EH (cell line): Measurements from ENCODE around the gene TPRA1.

ENCODE experiments used
- DNase-seq: peaks from one replicate; pipeline ENCODE4 v3.0.0-alpha.2; 2015; ENCODE audit warnings: low read depth

Gene TPRA1

DNA sequence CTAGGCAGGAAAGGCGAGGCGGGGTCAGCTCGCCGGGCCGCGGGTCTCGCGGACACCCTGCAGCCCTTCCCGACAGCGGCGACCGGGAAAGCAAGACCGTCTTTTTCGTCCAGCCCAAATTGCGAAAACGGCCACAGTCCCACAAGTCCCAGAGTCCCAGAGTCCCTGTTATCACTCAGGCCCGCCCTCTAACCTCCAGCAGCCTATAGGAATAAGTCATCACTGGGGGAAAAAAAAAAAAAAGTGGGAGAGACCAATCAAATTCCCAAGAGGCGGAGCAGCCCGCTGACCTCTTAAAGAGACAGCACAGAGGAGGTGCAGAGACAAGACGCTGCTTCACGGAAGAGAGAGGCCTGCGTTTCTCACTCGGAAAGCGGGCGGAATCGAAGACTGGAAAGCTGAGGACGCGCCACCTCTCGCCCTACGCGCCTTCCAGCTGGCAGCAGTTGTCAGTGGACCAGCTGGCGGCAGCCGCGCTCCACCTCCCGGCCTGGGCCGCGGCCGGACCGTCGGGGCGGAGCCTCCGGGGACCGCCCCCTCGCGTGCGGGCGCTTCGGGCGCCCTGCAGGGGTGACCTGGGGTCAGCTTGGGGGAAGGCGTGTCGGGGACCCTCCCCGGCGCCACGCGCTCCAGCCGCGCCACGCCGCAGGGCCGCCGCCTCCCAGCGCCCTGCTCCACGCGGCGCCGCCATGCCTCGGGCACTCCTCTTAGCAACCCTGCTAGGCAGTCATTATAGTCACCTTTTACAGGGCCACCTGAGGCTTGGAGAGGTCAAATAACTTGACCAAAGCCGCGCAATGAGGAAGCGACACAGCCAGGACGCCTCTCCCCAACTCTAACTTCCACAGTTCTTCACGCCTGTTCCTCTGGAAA, at the start of gene TPRA1:
Gene TPRA1, minus strand, starts transcription at position 141 of the 873 bp plus-strand sequence. CDS start 10,587 bp downstream, outside the sequence.
- DNase-seq = peak; percentile 98

DNA sequence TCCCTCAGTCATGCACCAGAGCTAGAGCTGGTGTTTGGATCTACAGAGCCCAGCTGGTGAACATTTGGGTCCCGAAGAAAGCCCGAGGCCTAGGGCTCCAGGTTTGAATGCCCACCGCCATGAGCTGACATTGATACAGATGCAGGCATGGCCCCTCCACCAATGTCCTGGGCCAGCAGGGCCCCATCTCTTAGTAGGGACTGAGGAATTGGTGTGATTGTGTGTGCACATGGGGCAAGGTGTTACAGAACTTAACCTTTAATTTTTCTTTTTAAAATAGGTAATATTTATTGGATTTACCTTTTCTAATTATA, 49.5 kb upstream of the TPRA1 start:
- no peak for DNase-seq

- peak; percentile 80 for DNase-seq
Measured at GRCh38 chr3:127639173-127640041, 48.9 kb upstream of the TPRA1 start.

DNA sequence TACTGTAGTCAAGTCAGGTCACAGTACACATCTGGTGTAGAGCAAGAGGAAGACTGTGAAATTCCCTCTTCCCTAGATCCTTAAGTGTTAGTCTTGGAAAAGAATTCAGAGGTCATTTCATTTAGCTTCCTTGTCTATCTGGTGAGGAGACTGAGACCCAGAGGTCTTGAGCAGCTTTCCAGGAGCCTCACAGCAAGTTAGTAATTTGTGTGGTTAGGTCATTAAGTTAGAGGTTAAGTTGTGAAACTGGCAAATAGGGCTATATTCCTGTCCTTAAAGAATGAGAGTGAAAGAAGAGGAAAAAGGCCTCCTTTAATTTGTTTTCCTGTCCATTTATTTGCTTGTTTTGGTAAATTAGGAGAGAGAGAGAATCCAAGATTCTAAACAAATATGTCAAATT, 47.4 kb upstream of the TPRA1 start:
- DNase-seq = no peak

DNA sequence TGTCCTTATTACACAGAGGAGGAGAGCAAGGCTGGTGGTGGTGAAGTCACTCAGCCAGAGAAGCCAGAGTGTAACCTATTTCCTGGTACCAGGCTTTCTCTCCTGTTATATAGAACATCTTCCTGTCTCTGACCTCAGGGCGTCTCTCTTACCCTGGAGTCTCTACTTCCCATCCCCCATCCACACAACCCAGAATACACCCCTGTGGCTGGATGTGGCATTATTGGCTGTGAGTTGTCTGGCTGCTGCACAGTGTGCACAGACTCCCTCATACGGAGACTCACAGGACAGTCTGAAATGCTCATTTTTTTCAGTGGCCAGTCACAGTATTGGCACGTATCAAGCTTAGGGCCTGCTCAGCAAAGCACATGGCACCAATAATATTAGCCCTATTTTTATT, 47.0 kb upstream of the TPRA1 start:
- no peak for DNase-seq

DNA sequence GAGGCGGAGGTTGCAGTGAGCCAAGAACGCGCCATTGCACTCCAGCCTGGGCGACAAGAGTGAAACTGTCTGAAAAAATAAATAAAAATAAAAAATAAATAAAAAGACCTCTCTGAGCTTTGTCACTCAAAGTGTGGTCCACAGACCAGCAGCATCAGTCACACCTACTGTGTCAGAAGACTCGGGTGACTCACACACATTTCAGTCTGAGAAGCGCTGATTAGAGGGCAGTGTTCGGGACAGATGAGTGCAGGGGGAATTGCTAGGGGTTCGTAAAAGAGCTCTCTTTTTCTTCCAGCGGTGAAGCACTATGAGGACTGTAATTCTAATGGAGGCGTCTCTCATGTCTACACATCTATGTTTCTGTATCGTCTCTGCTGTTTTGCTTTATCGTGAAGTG, 44.1 kb upstream of the TPRA1 start:
- DNase-seq = no peak

DNA sequence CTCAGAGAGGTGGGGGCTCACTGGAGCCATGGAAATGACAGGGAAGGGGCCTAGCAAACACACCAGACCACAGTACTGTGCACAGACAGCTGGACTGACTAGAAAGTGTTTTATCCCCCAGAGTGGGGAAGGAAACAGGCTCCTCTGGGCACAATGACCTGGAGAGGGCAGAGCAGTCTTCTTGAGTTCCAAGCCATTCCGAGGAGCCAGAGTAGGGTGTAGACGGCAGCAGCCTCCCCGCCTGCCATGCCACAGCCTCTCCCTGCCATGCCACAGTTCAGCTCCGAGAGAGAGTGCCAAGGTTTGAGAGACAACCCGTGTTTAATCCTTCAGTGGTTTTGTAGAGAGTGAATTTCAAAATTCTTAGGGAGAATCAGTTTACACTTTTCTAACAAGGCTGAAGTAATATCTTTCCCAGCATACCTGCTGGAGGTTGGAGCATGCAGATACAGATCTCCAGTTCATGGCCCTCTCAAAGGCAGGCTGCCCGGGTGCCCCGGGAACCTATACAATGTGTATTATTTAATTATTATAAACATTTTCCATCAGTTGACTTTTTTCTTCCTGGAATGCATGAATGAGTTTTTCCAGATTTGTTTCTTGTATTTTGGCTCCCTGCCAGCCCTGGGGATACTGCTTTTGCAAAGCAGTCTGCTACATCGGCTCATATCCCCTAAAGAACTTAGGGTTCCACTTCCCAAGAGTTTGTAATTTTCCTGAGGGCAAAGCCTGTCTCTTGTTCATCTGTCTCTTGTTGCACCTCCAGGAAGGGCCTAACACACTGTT, 41.7 kb upstream of the TPRA1 start:
- DNase-seq = no peak

DNA sequence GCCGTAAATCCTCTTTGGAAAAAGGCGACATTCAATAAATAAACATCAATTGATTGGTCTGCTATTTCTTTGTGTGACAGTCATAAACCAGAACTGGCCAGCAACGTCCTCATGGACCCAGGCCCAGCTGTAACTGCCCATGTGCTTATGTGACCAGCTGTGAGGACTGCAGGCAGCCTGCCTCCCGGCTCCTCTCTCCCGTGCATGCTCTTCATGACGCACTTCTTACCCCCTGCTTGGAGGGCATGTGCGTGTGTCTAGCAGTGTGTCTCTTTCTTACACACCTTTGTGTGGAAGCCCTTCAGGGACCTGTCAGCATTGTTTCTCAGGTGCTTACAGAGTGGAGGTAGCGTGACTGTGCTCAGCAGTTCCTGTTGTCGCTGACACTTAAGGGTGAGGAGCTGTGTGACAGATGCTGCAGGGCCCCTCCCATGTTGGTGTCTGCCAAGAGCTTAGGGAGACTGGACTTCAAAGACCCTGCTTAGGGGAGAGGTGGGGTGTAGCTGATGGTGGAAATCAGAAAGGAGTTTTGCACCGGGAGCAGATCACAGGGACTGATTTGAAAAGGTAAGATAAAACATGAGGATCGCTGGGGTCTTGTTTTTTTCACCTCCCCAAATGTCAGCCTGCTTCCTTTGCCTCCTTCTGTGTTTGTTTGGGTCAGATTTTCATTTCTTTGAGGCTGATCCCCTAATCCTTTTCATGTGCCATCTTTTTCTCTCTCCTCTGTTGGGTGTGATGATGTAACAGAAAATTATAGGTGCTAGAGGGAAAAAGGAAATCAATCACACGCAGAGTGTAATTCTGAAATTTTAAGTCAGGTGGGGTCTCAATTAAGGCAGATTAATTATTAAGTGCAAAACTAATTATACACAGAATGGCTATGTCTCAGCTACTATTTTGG, 40.5 kb upstream of the TPRA1 start:
- DNase-seq = no peak

DNA sequence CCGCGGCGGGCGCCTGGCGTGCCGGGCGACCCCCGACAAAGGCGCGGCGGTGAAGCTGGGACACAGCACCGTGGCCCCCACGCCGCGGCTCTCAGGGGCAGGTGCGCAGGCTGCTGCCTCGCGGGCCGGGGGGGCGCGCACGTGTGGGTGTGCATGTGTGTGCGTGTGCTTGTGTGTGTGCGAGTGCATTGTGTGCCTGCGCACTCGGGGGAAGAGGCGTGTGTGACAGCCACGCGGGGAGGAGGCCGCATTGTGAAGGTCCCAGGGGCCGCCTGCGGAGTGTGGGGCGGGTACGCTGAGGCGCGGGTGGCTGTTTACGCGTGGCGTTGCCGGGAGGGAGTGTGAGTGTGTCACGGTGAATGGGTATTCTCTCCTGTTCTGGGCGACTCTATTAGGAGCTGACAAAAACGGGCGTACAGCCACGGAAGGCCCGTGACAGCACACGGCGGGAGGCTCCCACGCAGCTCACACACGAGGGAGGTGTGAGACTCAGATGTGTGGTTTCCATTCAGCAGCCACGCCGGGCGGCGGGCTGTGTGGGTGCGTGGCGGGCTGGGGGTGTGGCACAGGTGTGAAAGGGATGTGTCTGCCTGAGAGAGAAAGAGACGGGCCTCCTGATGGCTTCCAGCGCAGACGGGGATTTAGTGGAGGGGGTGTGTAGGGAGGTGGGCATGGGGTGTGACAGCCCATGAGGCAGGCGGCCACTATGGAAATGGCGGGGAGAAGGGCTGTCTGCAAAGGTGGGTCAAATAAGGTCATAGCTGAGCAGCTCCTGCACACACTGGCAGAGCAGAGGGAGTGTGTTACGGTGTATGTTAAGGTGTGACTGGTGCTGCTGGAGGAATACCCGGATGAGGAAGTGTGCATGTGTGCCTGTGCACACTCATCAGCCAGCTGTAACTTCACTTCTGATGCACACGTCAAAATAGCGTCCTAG, 39.2 kb upstream of the TPRA1 start:
- no peak for DNase-seq

GRCh38 chr3:127628788-127629466, 38.4 kb upstream of the TPRA1 start, which contains the start of gene PODXL2:
PODXL2 (plus strand) TSS chr3:127629185; CDS start chr3:127629220, 35 bp downstream.
- DNase-seq = peak; percentile 67

DNA sequence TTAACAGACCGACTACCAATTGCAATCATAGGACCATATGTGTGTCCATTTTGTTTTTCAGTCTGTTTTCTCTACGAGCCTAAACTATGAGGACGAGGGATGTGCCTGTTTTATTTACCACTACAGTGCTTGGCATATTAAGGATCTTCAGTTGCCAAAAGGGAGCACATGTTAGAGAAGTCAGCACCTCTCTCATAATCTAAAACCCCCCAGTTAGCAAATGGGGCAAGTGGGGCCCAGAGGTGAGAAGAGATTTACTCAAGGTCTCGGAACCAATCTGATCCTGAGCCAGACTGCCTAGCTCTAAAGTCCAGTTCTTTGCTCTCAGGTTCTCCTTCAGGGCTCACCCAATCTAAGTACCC, 37.9 kb upstream of the TPRA1 start:
- DNase-seq = no peak

GRCh38 chr3:127625821-127626220, 35.3 kb upstream of the TPRA1 start:
- no peak for DNase-seq

DNA sequence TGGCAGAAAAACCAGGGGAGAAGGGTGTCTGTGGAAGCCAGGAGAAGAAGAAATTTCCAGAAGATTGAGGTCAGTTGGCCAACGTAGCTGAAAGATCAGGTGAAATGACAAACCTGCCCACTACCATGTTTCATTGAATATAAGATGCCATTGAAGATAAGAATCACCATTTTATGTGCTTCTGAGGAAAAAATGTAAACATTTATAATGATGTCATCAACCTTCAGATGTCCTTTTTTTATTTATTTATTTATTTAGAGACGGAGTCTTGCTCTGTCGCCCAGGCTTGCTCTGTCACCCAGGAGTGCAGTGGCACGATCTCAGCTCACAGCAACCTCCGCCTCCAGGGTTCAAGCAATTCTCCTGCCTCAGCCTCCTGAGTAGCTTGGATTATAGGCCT, 33.5 kb upstream of the TPRA1 start:
- DNase-seq = no peak

GRCh38 chr3:127622772-127623576, 32.4 kb upstream of the TPRA1 start:
- DNase-seq = no peak

- no peak for DNase-seq
Measured at GRCh38 chr3:127622031-127622430, 31.5 kb upstream of the TPRA1 start.

DNA sequence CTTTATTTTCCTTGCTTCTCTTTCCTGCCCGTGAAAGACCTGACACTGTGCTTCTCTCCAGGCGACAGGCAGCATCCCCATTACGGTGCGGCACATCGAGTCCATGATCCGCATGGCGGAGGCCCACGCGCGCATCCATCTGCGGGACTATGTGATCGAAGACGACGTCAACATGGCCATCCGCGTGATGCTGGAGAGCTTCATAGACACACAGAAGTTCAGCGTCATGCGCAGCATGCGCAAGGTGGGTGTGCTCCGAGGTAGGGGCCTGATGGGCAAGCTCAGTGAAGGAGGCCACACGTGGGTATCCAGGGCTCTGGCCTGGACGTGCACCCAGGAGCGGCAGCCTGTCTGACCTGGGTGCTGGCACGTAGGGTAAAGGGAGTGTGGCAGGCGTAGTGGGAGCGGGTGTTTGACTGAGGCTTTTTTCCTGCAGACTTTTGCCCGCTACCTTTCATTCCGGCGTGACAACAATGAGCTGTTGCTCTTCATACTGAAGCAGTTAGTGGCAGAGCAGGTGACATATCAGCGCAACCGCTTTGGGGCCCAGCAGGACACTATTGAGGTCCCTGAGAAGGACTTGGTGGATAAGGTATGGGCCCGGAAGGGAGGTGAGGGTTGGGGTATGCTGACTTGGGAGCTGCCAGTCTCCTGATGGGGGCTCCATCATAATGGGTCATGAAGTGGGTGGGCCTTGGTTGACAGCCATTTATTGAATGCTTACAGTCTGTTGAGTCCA, 30.3 kb upstream of the TPRA1 start:
- DNase-seq = no peak

- DNase-seq = no peak
Measured at GRCh38 chr3:127618891-127619290, 28.4 kb upstream of the TPRA1 start.
